ENCODE measurements around the gene GPC1. TPM values are rescaled to one million over a fixed set of nuclear protein-coding genes. Genes with fewer than 3 reads are reported as not detected.

Gene GPC1
- total RNA-seq, 1 donor from 2014 or later: 155 TPM

- H3K27ac Mint-ChIP-seq (ENCODE audit: unreplicated experiment): no peak overlapping the region
- no peaks in the 10 kb centered on the region for H3K9me3 Mint-ChIP-seq (ENCODE audit: unreplicated experiment)
- H3K4me1 Mint-ChIP-seq (ENCODE audit: low read depth, unreplicated experiment): no peaks in the 10 kb centered on the region
- no peak for TF ChIP-seq CTCF (IDR thresholded peaks at IDR 0.05; ENCODE audit: partially characterized antibody, unreplicated experiment)
- H3K36me3 Mint-ChIP-seq (ENCODE audit: unreplicated experiment): no peaks in the 10 kb centered on the region
- H3K27me3 Mint-ChIP-seq (ENCODE audit: unreplicated experiment): peaks cover 2% of the 10 kb centered on the region
- peak; percentile 12 for DNase-seq
- no peak overlapping the region for H3K4me3 Mint-ChIP-seq (ENCODE audit: unreplicated experiment)
Measured at GRCh38 chr2:240392084-240392947, 43.1 kb upstream of the GPC1 start.

GRCh38 chr2:240392948-240393830, 42.3 kb upstream of the GPC1 start:
- TF ChIP-seq CTCF (IDR thresholded peaks at IDR 0.05; ENCODE audit: partially characterized antibody, unreplicated experiment): no peak
- H3K36me3 Mint-ChIP-seq (ENCODE audit: unreplicated experiment): no peaks in the 10 kb centered on the region
- peaks cover 4% of the 10 kb centered on the region for H3K27me3 Mint-ChIP-seq (ENCODE audit: unreplicated experiment)
- DNase-seq: peak; percentile 5
- peaks cover 1% of the 10 kb centered on the region for H3K9me3 Mint-ChIP-seq (ENCODE audit: unreplicated experiment)
- no peaks in the 10 kb centered on the region for H3K4me1 Mint-ChIP-seq (ENCODE audit: low read depth, unreplicated experiment)
- no peak overlapping the region for H3K4me3 Mint-ChIP-seq (ENCODE audit: unreplicated experiment)
- no peak overlapping the region for H3K27ac Mint-ChIP-seq (ENCODE audit: unreplicated experiment)

GRCh38 chr2:240393831-240394410, 41.5 kb upstream of the GPC1 start:
- no peak overlapping the region for H3K4me3 Mint-ChIP-seq (ENCODE audit: unreplicated experiment)
- peaks cover 4% of the 10 kb centered on the region for H3K27me3 Mint-ChIP-seq (ENCODE audit: unreplicated experiment)
- no peak for TF ChIP-seq CTCF (IDR thresholded peaks at IDR 0.05; ENCODE audit: partially characterized antibody, unreplicated experiment)
- H3K27ac Mint-ChIP-seq (ENCODE audit: unreplicated experiment): no peak overlapping the region
- H3K4me1 Mint-ChIP-seq (ENCODE audit: low read depth, unreplicated experiment): peaks cover 1% of the 10 kb centered on the region
- no peak for DNase-seq
- no peaks in the 10 kb centered on the region for H3K36me3 Mint-ChIP-seq (ENCODE audit: unreplicated experiment)
- peaks cover 1% of the 10 kb centered on the region for H3K9me3 Mint-ChIP-seq (ENCODE audit: unreplicated experiment)

- peaks cover 1% of the 10 kb centered on the region for H3K9me3 Mint-ChIP-seq (ENCODE audit: unreplicated experiment)
- H3K27me3 Mint-ChIP-seq (ENCODE audit: unreplicated experiment): peaks cover 4% of the 10 kb centered on the region
- no peak for DNase-seq
- H3K27ac Mint-ChIP-seq (ENCODE audit: unreplicated experiment): no peak overlapping the region
- H3K4me3 Mint-ChIP-seq (ENCODE audit: unreplicated experiment): no peak overlapping the region
- no peaks in the 10 kb centered on the region for H3K36me3 Mint-ChIP-seq (ENCODE audit: unreplicated experiment)
- no peak for TF ChIP-seq CTCF (IDR thresholded peaks at IDR 0.05; ENCODE audit: partially characterized antibody, unreplicated experiment)
- peaks cover 1% of the 10 kb centered on the region for H3K4me1 Mint-ChIP-seq (ENCODE audit: low read depth, unreplicated experiment)
Measured at GRCh38 chr2:240394549-240394948, 40.9 kb upstream of the GPC1 start.
